Breast epithelium (tissue), 4 donors: ENCODE results near the gene UNC119. TPM values are rescaled to one million over a fixed set of nuclear protein-coding genes. Genes with fewer than 3 reads are reported as not detected.

Experiments
- DNase-seq, 2 donors: peaks; one replicate each; pipeline ENCODE4 v3.0.0-alpha.2; 2019; ENCODE audit warnings: low spot score in 2 of 2
- H3K27ac ChIP-seq, 2 donors: fragments of 200-600 bp; sonication (generic) in 1 of 2; one replicate each; pipeline ENCODE4 v1.5.1; 2016 to 2019; ENCODE audit warnings: mild to moderate bottlenecking in 1 of 2
- H3K27me3 ChIP-seq, 2 donors: fragments of 200-600 bp; sonication (generic) in 1 of 2; one replicate each; pipeline versions ENCODE4 v1.5.1 to v1.6.0; 2017 to 2019; ENCODE audit warnings: control low read depth in 1 of 2, mild to moderate bottlenecking in 1 of 2
- H3K36me3 ChIP-seq: fragments of 200-600 bp; one replicate; pipeline ENCODE4 v1.5.1; 2019
- H3K4me1 ChIP-seq, 2 donors: fragments of 200-600 bp; sonication (generic); one replicate each; pipeline ENCODE4 v1.5.1; 2016 to 2019; ENCODE audit warnings: control low read depth in 1 of 2
- H3K4me3 ChIP-seq, 3 donors: fragments of 200-600 bp; sonication (generic); 1 replicate in 2 of 3; 2 replicates in 1 of 3; pipeline ENCODE4 v1.5.1; 2016 to 2019; ENCODE audit warnings: mild to moderate bottlenecking in 3 of 3, moderate library complexity in 2 of 3
- H3K9me3 ChIP-seq, 2 donors: fragments of 200-600 bp; sonication (generic) in 1 of 2; one replicate each; pipeline ENCODE4 v1.5.1; 2016 to 2019; ENCODE audit warnings: control low read depth in 1 of 2
- POLR2A ChIP-seq: fragments of 450-650 bp; IDR thresholded peaks from one replicate; pipeline ENCODE4 v1.6.1; 2016; ENCODE audit warnings: antibody characterized with exemption, mild to moderate bottlenecking, moderate library complexity
- POLR2AphosphoS5 ChIP-seq, 3 donors: sonication (generic); formaldehyde crosslinking; IDR thresholded peaks; one replicate each; pipeline ENCODE4 v1.6.1; 2017; ENCODE audit warnings: antibody characterized with exemption in 3 of 3
- intact Hi-C: fragments of 100-400 bp; cut with DNase I; formaldehyde crosslinking; loops from one replicate; pipeline ENCODE4 v1.15.1; 2023; ENCODE audit warnings: low total_unique reads
- total RNA-seq, 3 donors: library from RNA; depleted of rRNA; stranded (reverse); fragments of >200 nt; gene quantifications; one replicate each; pipeline ENCODE4 v1.1.0, GENCODE V29; 2016
- TF ChIP-seq, protein P1 (sequence below), 3 donors: fragments of 450-650 bp; IDR thresholded peaks; one replicate each; pipeline ENCODE4 v1.5.1; 2016 to 2017; ENCODE audit warnings: antibody characterized with exemption in 3 of 3, mild to moderate bottlenecking in 3 of 3, moderate library complexity in 3 of 3

Gene UNC119
- total RNA-seq = 10 to 100 TPM; 19.2 to 34.1 (median 32.9) TPM

GRCh38 chr17:28552176-28552999 lies at the start of gene UNC119:
Gene UNC119, minus strand, starts transcription at chr17:28552624. Its CDS starts 67 bp downstream, at chr17:28552557.
- Histone ChIP-seq H3K27me3 (no peaks in the 10 kb centered on the region), H3K9me3 (no peaks in the 10 kb centered on the region), H3K27ac (peak within 1 kb of the TSS; percentile 66 to 78), H3K4me1 (peaks cover 0 to 10% of the 10 kb centered on the region in 2 donors), H3K36me3 (peaks cover 10% of the 10 kb centered on the region), H3K4me3 (peak within 1 kb of the TSS; percentile 62 to 95 (median 81))
- peak in 2 of 3 donors; percentile 34 to 48 for TF ChIP-seq POLR2AphosphoS5 (IDR thresholded peaks at IDR 0.05)
- no peak for TF ChIP-seq POLR2A
- intact Hi-C loops = no loop called here
- peak; percentile 61 to 71 for DNase-seq

DNA sequence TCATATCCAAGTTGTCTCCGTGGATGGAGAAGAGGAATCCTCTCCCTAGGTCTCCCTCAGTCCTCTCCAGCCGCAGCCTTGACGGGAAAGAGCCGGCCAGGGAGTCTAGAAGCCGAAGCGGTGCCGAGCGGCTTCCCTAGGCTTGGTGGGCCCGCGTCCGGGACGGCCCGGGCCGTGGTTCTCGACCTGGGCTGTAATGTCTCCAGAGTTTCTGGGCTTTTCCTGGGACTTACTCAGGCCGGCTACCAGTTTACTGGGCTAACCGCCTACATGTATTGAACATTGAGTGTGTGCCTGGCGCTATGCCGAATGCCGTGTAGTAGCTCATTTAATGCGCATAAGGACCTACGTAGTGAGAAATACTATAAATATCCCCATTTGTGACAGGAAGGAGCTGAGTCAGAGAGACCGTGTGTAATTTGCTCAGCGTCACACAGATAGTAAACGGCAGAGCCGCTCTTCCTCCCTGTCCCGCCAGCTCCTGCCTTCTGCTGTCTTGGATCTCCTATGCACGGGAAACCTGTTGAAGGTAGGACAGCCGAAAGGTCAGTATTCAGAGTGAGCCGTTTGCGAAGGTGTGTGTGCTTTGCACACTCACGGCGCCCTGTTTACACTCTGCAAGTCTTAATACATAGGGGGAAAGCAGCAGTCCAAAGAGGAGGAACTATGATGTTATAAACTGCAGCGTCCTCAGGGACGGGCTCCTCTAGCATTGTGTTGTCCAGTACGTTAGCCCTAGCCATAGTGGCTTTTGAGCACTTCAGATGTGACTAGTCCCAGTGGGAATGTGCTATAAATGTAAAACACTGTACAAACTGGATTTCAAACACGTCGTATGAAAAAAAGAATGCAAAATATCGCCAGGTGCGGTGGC lies 47.1 kb upstream of the UNC119 start:
- intact Hi-C loops = no loop called here
- Histone ChIP-seq H3K9me3 (no peaks in the 10 kb centered on the region), H3K36me3 (no peaks in the 10 kb centered on the region), H3K27me3 (no peaks in the 10 kb centered on the region), H3K27ac (peak overlapping the region; percentile 94 to 97), H3K4me3 (peak overlapping the region; percentile 64 to 74 (median 65)), H3K4me1 (no peaks in the 10 kb centered on the region)
- TF ChIP-seq, protein P1, sequence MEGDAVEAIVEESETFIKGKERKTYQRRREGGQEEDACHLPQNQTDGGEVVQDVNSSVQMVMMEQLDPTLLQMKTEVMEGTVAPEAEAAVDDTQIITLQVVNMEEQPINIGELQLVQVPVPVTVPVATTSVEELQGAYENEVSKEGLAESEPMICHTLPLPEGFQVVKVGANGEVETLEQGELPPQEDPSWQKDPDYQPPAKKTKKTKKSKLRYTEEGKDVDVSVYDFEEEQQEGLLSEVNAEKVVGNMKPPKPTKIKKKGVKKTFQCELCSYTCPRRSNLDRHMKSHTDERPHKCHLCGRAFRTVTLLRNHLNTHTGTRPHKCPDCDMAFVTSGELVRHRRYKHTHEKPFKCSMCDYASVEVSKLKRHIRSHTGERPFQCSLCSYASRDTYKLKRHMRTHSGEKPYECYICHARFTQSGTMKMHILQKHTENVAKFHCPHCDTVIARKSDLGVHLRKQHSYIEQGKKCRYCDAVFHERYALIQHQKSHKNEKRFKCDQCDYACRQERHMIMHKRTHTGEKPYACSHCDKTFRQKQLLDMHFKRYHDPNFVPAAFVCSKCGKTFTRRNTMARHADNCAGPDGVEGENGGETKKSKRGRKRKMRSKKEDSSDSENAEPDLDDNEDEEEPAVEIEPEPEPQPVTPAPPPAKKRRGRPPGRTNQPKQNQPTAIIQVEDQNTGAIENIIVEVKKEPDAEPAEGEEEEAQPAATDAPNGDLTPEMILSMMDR (IDR thresholded peaks at IDR 0.05) = no peak
- TF ChIP-seq POLR2AphosphoS5 (IDR thresholded peaks at IDR 0.05) = no peak
- no peak for TF ChIP-seq POLR2A
- DNase-seq = peak in 1 of 2 donors; percentile 34

DNA sequence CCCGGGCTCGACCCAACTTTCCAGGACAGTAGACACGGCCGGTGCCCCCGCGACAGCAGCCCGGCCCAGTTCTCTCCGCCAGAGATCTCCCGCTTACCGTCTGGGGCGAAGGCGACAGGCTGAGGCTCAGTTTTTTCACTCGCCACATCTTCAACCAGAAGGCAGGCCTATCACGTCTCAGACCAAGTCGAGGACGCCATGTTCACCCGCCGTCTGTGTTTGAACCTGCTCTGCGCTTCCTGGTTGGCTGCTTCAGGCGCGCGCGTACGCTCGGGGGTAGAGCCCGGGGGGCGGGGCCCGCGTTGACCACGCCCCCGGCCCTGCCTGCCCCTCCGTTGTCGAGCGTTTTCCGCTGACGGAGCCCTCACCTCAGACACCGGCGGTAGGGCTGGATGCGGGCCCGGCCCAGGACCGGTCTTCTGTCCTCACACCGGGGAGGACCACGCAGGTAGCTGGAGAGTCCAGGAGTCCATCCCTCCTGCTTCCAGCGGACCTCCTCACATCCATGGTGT lies 46.4 kb upstream of the UNC119 start, which contains the start of gene SPAG5:
TSS of gene SPAG5 (minus strand) at position 227 of the 512 bp plus-strand sequence. CDS start at position 148, 79 bp downstream.
- TF ChIP-seq, protein P1 (IDR thresholded peaks at IDR 0.05) = no peak
- peak; percentile 75 to 86 (median 84) for TF ChIP-seq POLR2AphosphoS5 (IDR thresholded peaks at IDR 0.05)
- TF ChIP-seq POLR2A = peak; percentile 71
- H3K4me1 ChIP-seq = no peaks in the 10 kb centered on the region
- intact Hi-C loops = no loop called here
- peak within 1 kb of the TSS; percentile 94 to 97 for H3K27ac ChIP-seq
- H3K9me3 ChIP-seq = no peaks in the 10 kb centered on the region
- H3K4me3 ChIP-seq = peak within 1 kb of the TSS; percentile 64 to 74 (median 65)
- no peaks in the 10 kb centered on the region for H3K36me3 ChIP-seq
- H3K27me3 ChIP-seq = no peaks in the 10 kb centered on the region
- peak; percentile 93 for DNase-seq

DNA sequence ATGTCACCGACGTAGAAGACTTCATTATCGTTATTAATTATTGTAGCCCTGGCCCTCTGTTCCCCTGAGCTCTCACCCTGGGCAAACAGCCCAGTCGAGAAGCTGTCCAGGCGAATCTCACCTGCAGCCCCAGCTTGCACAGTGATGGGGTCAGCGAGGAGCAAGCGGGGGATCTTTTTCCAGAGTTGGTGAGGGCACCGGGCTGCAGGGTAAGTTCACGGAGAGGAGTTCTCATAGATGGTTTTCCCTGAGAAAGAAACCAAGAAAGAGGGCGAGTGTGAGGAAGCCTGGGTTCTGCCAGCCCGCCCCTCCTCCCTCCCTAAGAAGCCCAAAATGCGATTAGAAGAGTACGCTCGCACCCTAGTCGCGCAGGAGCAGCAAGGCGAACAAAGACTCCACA lies 46.0 kb upstream of the UNC119 start:
- Histone ChIP-seq H3K4me3 (peak overlapping the region; percentile 64 to 74 (median 65)), H3K27ac (peak overlapping the region; percentile 94 to 97), H3K9me3 (no peaks in the 10 kb centered on the region), H3K36me3 (no peaks in the 10 kb centered on the region), H3K27me3 (no peaks in the 10 kb centered on the region), H3K4me1 (no peaks in the 10 kb centered on the region)
- TF ChIP-seq, protein P1 (IDR thresholded peaks at IDR 0.05) = no peak
- TF ChIP-seq POLR2AphosphoS5 (IDR thresholded peaks at IDR 0.05) = no peak
- no peak for DNase-seq
- intact Hi-C loops = no loop called here

DNA sequence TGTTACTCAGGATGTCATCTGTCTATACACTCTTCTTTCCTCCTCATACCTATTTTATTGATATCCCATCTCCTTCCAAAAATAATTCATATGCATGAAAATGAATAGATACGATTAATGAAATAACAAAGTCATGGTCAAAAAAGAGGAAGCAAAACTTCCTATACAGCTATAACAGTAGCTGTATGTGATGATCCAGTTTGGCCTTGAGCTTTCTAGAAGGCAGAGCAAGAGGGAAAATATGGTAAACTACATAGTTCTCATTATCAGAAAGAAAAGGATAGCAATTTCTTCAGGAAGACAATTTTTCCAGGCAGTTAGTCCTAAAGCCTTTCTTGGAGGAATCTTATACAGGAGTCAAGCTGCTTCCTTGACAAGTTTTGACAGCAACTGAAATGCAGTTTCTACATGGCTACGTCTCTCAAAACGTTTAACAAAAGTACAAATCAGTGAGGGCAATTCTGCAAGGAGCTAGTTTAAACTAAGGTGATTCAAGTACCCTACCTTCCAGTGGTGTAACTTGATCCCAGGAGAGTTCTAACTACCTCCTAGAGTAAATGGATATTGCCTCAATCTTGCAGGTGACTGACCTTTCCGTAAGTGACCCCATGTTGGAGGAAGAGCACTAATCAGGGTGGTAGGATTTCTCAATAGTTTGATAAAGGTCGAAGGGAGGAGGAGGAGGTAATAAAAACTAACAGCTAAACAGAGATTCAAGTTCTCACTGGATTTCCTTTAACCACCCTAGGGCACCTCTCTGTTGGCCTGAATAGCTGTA lies 45.4 kb upstream of the UNC119 start:
- TF ChIP-seq POLR2AphosphoS5 (IDR thresholded peaks at IDR 0.05) (no peak), POLR2A (no peak)
- TF ChIP-seq, protein P1 (IDR thresholded peaks at IDR 0.05) = no peak
- intact Hi-C loops = no loop called here
- peak overlapping the region in 2 of 3 donors; percentile 64 to 74 for H3K4me3 ChIP-seq
- no peaks in the 10 kb centered on the region for H3K36me3 ChIP-seq
- no peaks in the 10 kb centered on the region for H3K4me1 ChIP-seq
- H3K9me3 ChIP-seq = no peaks in the 10 kb centered on the region
- DNase-seq = no peak
- H3K27me3 ChIP-seq = no peaks in the 10 kb centered on the region
- H3K27ac ChIP-seq = no peak overlapping the region
